ENCODE data around the gene SCN10A. TPM values are rescaled to one million over a fixed set of nuclear protein-coding genes. Genes with fewer than 3 reads are reported as not detected.

Gene SCN10A
- total RNA-seq, 4 donors from 2014 or later = not detected

GRCh38 chr3:38835939-38836338 is 19.9 kb upstream of the SCN10A start:
- no peak for TF ChIP-seq CTCF (IDR thresholded peaks at IDR 0.05; ENCODE audit: low read depth)

GRCh38 chr3:38834717-38835116 is 18.7 kb upstream of the SCN10A start:
- no peak for TF ChIP-seq CTCF (IDR thresholded peaks at IDR 0.05; ENCODE audit: low read depth)

DNA sequence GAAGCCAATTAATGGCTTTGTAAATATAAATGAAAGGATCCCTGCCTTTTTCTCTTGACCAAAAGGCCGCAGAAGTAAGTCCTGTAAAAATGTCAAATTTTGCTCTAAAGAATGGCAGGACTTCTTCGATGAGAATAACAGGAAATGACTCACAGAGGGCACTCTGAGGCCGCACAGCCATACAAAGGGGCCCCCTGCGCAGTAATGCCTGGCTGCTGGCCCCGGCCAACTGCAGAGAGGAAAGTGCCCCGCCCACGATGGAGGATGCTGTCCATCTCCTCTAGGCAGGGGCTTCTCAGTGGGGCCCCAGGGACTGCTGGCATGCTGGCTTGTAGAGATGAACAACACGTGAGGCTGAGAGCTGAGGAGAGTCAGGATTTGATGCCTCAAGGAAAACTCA is 18.1 kb upstream of the SCN10A start:
- no peak for TF ChIP-seq CTCF (IDR thresholded peaks at IDR 0.05; ENCODE audit: low read depth)

DNA sequence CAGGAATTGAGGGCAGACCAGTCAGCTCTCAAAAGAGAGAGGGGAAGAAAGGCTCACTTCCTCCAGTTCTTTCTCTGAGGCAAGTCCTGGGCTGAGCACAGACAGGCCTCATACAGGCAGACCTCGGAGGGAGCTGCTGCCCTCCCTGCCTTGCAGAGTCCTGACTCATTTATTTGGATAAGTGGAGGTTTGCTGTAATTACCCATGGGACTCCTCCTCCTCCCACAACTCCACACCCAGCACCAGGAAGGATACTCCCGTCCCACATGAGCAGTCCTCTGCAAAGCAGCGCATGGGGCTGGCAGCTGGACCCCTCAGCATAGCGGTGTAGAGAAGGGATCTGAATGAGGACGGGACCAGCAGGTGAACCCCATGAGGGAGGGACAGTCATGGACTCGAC is 13.4 kb upstream of the SCN10A start:
- TF ChIP-seq CTCF (IDR thresholded peaks at IDR 0.05; ENCODE audit: low read depth) = no peak

DNA sequence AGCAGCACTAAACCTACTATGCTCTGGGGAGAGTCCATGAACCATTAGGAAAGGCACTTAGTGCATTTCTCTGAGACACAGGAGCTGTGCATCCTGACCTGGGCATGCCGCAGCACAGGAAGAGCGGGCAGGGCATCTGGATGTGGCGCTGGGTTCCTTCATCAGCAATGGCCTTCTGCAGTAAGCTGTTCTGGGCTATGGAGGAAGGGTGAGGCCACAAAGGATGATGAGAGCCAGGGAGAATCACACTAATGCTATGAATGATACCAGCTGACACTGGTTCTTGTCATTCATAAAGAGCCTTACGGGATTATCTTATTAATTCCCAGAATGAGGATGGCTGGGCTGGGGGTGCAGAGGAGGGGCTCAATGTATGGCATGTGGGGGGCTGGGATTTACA is 12.7 kb upstream of the SCN10A start:
- TF ChIP-seq CTCF (IDR thresholded peaks at IDR 0.05; ENCODE audit: low read depth) = no peak

- TF ChIP-seq CTCF (IDR thresholded peaks at IDR 0.05; ENCODE audit: low read depth) = no peak
Observed at GRCh38 chr3:38827791-38828190, 11.8 kb upstream of the SCN10A start.

GRCh38 chr3:38826001-38826400 is 10.0 kb upstream of the SCN10A start:
- TF ChIP-seq CTCF (IDR thresholded peaks at IDR 0.05; ENCODE audit: low read depth) = no peak

All from subcutaneous adipose tissue (tissue), 4 donors.